GM13976 (cell line): Measurements from ENCODE around the gene FLT3LG.

Source experiments
- DNase-seq: peaks from one replicate; pipeline ENCODE4 v3.0.0; 2012; ENCODE audit warnings: low spot score
- CTCF ChIP-seq: IDR thresholded peaks from 2 replicates; pipeline ENCODE4 v1.5.1; 2012; ENCODE audit warnings: borderline replicate concordance, mild to moderate bottlenecking; ENCODE audit not compliant: insufficient read depth; ENCODE audit errors: extremely low read depth, missing control alignments, control extremely low read depth
- in situ Hi-C: fragments of 300-500 bp; cut with MboI; formaldehyde crosslinking; loops from one replicate; pipeline ENCODE4 v1.12.0; 2022; ENCODE audit warnings: low sequenced_read_pairs, mixed read lengths, inconsistent platforms; ENCODE audit not compliant: unreplicated experiment

FLT3LG gene

DNA sequence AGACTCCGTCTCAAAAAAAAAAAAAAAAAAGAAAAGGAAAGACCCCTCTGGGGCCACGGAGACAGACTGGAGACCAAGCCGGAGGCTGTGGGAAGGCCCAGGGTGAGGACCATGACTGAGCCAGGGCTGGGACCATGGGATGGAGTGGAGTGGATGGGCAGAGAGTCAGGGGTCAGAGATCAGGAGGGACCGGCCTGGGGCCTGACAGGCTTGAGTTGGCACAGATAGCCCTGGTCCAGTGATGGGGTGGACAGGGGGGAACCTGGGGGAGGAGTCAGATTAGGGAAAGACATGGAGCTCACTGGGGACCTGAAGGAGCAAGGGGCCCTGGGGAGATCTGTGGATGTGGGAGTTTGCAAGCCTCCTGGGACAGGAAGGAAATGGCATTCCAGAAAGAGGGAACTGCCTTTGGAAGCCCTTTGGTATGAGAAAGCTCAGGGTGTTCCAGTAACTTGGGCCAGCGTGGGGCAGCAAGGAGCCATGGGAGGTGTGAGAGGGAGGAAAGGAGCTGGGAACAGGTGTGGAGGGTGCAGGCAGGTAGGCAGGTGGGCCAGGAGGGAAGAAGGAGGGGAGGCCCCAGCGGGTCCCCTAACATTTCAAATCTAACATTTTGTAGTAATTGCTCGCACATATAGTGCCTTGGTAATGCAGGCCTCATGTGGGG lies 7.1 kb downstream of the FLT3LG start:
- no peak for DNase-seq
- TF ChIP-seq CTCF, result no peak
- in situ Hi-C loops, result no loop called here

DNA sequence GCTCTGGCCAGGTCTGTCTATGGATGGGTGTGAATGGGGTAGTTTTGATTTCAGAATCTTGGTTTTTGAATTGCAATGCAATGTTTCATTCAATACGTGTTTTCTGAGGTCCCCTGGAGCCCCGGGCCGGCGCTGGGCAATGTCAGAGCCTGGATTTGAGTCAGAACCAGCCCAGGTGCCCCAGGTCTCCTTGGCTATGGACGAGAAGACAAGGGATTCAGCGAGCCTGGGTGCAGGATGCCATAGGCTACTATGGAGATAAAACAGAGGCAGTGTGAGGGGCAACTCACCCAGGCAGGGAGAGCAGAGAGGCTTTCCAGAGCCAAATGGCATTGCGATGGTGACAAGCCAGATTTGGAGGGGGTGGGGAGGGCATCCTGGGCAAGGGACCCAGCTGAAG lies 12.2 kb downstream of the FLT3LG start:
- in situ Hi-C loops, result no loop called here
- no peak for DNase-seq
- no peak for TF ChIP-seq CTCF

DNA sequence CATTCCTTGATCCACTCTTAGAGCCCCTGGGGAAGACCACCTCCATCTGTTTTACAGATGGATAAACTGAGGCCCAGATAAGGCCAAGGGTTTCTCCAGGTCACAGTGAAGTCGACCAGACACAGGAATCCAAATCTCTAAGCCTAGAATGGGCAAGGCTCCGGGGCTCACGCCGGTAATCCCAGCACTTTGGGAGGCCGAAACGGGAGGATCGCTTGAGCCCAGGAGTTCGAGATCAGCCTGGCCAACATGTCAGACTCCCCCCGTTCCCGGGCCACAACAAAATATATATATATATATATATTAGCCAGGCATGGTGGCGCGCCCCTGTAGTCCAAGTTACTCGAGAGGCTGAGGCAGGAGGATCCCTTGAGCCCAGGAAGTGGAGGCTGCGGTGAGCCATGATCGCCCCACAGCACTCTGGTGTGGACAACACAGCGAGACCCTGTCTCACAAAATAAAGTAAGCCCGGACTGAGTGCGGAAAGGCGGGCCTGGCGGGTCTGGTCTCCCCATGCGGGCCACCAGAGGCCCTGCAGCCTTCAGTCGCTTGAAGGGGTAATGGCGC lies 12.8 kb downstream of the FLT3LG start:
- no peak for DNase-seq
- in situ Hi-C loops, result no loop called here
- no peak for TF ChIP-seq CTCF

- peak; percentile 97 for DNase-seq
- in situ Hi-C loops, result no loop called here
- TF ChIP-seq CTCF, result no peak
Observed at GRCh38 chr19:49487277-49488045, 13.4 kb downstream of the FLT3LG start, which contains the start of gene RPL13A. RPL13A (plus strand) TSS chr19:49487608; CDS start chr19:49487630, 22 bp downstream.

DNA sequence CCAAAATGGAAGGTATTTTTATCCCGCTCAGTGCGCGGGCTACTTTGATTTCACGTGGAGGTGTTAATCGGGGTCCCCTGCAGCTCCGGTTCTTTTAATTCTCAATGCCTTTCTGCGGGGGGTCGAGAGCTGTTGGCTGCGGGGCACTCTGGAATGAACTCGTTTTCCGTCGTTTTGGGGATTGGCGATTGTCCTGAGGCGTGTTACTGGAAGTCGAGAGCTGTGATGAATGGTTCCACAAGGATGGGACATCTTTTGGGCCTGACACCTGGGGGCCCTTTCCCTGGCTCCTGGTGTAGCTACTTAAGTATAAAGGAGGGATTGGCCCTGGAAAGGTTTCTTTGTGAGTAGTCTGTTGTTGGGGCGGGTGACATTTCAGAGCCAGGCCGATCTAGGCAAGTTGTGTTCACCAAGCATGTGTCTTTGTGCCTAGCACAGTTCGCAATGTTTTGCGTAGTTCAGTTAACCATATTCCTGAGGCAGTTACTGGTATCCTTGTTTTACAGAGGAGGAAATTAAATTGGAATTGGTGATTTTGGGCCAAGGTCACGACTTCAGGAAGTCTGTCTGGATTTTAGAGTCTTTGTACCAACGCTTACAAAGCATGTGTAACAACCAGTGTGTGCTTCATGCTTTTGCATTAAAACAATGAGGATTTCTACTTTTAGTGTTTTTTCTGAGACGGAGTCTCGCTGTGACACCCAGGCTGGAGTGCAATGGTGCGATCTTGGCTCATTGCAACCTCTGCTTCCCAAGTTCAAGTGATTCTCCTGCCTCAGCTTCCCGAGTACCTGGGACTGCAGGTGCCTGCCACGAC lies 14.2 kb downstream of the FLT3LG start:
- in situ Hi-C loops, result no loop called here
- no peak for DNase-seq
- TF ChIP-seq CTCF, result no peak
